ENCODE data around the gene TBC1D9.

- TF ChIP-seq POLR2AphosphoS5 (IDR thresholded peaks at IDR 0.05) (no peak), POLR2A (IDR thresholded peaks at IDR 0.05) (no peak), CTCF (IDR thresholded peaks at IDR 0.05) (no peak)
Observed at GRCh38 chr4:140681201-140681600, 75.0 kb downstream of the TBC1D9 start.

Data from sigmoid colon (tissue), 4 donors.